ENCODE data around the gene CDC42BPB.

Gene CDC42BPB

DNA sequence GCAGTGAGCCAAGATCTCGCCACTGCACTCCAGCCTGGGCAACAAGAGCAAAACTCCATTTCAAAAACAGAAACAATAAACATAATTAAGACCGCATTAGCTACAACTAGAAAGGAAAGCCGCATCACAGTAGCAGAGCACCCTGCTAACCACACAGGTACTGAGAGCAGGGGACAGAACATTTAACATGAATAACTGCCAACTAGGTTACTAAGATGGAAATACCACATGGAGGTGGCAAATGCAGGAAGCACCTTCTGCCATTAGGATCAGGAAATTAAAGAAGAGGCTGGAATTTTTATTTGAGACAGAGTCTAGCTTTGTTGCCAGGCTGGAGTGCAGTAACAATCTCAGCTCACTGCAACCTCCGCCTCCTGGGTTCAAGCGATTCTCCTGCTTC is 41.9 kb downstream of the CDC42BPB start:
- DNase-seq: no peak

- peak; percentile 30 for DNase-seq
Measured at GRCh38 chr14:103014466-103015228, 42.7 kb downstream of the CDC42BPB start.

DNA sequence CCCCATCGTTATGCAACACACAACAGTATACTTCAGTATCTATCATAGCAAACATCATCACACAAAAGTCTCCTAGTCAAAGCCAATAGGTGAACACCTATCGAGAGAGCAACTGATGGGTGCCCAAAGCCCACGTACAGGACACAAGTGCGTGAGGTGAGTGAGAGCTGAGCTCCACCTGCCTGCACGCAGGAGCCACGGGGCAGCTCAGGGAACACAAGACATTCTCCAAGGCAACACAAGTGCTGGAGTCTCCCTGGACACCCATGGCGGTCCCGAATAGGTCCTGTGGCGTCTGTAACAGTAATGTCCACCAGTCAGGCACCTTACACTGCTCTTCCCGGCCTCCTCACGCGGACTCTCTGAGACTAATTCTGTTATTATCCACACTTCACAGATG is 44.3 kb downstream of the CDC42BPB start:
- DNase-seq: no peak

DNA sequence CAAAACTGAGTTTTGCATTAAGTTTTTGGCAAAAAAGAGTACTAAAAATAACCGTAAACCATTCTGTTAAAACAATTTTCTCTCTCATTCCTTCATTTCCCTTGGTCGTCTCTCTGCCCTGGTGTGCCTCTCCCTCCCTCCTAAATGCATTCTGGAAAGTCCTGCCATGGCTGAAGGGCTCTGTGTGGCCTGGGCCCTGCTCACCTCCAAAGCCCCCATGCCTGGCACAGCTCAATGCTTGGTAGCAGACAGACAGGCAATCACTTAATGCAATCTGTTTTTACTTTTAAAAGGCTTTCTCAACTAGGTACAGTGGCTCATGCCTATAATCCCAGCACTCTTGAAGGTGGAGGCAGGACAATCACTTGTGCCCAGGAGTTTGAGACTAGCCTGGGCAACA is 47.8 kb downstream of the CDC42BPB start:
- DNase-seq: no peak

- no peak for DNase-seq
Measured at GRCh38 chr14:103008768-103009357, 48.5 kb downstream of the CDC42BPB start.

- no peak for DNase-seq
Measured at GRCh38 chr14:103008126-103008525, 49.2 kb downstream of the CDC42BPB start.

DNA sequence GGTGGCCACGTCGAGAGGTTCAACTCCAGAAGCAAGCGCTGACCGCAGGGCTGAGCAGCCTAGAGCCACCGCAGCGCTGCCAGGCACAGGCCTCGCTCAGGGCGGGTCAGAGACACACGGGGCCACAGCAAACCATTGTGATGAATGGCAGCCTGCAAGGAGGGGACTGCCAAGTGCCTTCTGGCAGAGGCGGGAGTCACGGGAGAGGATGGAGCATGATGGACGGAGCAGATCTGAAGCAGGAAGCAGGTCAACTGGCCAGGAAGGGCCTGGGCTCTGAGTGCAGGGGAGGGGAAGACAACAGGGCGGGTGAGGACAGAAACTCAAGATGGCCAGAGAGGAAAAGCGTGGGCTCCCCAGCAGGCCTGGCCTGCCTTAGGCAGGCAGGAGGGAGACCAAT is 49.8 kb downstream of the CDC42BPB start:
- DNase-seq: no peak

GRCh38 chr14:103006991-103007520 is 50.3 kb downstream of the CDC42BPB start:
- no peak for DNase-seq

GRCh38 chr14:103006106-103006505 is 51.2 kb downstream of the CDC42BPB start:
- DNase-seq: no peak

DNA sequence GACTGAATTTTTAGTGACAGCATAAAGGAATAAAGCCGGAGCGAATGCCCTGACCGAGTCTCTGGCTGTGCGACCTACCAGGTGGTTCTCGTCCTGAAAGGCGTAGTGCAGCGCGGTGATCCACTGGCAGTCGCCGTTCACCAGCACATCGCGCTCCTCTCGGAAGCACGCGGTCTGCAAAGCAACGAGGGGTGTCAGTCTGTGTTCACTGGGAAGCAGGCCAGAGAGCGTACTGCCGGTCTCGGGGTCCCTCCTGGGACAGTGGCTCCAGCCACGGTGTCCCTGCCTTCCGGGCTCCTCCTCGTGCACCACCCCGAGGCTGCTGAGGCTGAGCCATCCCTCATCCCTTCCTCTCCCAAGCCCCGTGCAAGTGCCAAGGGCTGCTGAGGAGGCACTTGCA is 53.5 kb downstream of the CDC42BPB start:
- DNase-seq: no peak

DNA sequence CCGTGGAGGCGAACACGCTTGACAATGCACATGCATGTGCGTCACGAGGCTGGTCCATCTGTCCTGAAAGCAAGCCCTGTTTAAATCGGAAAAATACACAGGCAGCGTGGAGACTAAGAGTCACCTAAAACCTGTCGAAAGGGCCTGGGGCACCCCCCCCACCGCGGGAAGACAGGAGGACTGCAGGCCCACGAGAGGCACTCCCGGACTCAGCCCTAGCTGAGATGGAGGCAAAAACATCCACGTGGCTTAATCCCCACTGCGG is 54.1 kb downstream of the CDC42BPB start:
- DNase-seq: no peak

DNA sequence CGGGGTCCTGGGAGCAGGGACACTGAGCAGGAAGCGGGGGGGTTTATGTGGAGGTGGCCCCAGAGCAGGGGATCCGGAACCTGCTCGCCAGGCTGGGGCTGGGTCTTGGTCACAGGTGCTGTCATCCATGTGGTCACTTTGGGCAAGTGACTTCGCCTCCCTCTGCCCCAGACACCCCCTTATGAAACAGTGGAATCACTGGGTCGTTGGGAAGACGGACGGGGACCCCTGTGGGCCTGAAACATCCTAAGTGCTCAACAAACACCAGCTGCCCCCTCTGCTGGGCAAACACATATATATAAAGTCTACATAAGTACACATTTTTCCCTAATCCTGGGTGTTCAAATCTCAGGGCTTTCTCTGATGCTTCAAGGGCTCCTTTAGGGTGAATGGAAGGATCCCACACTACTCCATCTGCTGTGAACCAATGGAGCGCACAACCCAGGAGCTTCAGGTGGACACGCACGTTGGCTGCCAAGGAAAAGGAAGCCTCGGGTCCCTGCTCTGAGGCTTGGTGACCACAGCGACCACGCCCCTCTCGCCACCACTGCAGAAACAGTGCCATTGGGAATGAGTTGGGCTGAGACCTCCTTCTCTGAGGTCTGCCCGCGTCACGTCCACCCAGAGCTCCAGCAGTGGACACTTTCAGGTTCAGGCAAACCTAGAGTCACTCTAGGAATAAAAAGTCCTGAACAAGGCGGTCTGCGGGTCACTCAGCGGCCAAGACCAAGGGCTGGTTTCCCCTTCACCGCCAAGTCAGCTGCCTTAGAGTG is 54.6 kb downstream of the CDC42BPB start:
- DNase-seq: no peak

GRCh38 chr14:103001651-103002396 is 55.5 kb downstream of the CDC42BPB start:
- no peak for DNase-seq

- no peak for DNase-seq
Measured at GRCh38 chr14:103001226-103001625, 56.1 kb downstream of the CDC42BPB start.

DNA sequence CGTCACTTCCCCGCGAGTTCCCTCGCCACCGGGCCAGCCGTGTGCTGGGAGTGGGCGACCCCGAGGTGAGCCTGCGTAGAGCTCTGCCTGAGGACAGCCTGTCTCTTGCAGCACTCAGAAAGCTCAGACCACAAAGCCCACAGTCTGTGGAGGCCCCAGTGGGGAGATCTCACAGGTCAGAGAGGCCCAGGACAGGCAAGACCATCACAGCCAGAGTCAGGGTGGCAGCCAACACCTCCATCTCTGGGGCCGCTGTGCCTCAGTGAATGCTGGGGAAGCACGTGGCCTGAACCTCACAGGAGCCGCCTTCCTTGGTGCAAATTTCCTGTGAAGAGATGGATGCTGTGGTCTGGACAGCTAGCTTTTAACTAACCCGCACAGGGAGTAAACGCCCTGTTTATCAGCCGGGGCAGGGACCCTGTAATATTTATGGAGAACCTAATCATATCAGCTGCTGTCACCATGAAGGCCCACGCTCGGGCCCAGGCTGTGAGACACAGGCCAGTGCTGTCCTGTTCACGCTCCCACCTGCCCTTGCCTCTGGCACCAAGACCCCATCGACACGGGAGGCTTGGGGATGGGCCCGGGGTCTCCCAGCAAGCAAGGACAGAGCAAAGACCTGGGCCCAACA is 56.9 kb downstream of the CDC42BPB start:
- DNase-seq: no peak

DNA sequence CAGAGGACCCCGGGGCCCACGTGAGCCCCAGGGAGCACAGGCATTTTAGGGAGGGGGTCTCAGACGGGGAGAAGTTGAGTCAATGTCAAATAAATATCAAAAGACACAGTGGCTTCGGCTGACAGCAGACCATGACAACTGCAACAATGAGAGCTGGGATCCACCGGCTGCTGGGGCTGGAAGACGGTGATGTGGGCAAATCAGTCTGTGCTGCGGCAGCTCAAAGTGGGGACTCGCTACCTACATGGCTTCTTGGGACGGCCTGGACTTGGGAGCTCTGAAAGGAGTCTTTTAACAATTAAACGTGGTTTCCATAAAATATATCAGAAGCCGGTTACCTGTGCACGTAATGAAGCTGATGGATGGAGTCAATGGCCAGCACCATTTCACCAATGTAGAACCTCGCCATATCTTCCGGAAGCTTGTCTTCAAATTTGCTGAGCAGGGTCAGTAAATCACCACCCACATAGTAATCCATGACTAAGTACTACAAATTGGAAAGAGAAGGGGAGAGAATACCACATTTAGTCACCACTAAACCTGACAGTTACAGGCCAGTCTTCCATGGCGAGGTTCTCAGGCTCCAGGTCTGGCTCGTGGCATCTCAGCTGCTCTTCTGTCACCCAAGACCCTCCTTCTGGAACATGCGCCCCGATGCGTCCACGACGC is 58.0 kb downstream of the CDC42BPB start:
- no peak for DNase-seq

GRCh38 chr14:102998393-102998792 is 59.0 kb downstream of the CDC42BPB start:
- no peak for DNase-seq

DNA sequence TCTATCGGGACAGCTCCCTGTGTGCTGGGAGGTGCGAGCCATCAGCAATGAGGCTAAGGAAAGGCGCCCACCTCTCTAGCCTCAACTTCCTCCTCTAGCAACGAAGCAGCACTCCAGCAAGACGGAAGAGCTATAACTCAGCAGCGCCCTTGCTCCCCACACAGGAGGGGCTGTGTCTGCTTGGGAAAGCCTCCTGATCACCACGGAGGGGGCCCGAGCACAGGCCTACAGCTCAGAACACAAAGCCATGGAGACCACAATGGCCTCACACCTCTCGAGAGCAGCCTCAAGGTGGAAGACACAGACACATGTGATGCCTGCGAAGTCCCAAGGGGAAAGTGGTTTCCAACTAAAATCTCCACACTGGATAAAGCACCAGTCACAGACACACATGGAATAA is 60.4 kb downstream of the CDC42BPB start:
- DNase-seq: no peak

DNA sequence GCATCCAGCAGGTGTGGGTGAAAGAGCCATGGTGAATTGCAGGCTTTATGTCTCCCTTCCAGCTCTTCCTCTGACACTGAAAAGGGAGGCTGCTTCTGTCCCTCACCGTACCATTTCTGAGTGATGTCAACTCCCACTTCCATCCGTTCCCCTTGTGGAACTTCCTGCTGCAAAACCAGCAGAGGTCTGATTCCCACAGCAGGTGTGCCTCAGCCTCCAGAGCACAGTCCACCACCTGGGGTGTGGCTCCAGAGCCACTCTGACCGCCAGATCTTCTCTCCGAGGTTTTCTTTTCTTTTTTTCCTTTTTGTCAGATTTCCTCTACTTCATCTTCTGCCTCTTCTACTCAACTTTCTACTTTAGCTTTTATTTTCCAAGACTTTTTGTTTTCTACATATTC is 62.7 kb downstream of the CDC42BPB start:
- no peak for DNase-seq

DNA sequence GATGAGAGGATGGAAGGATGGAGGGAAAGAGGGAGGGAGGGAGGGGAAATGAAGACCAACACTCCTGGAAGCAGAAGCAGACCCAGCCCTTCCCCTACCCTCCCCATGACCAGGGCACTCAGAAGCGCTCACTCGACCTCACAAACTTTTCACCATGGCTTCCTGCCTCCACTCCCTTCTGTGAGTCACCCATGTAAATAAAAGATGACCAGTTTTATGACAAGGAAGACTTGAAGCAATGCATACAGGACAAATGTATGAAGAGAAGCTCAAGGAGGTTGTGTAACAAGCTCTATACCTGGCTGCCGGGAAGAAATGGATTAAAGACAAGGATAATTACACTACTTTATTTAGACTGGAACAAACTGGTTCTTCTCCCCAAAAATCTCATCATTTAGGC is 63.8 kb downstream of the CDC42BPB start:
- no peak for DNase-seq

GRCh38 chr14:102991376-102991775 is 66.0 kb downstream of the CDC42BPB start:
- no peak for DNase-seq

DNA sequence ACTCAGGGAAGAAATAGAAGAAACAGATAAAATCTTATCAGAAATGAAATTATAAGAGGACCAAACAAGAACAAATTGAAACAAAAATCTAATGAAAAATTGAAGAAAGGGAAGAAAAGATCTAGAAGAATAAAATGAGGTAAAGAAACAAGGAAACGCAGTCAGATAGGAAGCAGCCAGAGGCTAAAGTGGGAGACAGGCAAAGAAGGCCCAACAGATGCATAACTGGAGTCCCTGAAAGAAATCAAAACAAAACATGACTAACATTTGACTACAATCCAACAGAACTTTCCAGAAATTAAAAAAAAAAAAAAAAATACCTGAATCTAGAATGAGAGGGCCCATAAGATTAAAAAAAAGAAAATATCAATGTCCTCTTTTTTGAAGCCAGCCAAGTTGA is 69.3 kb downstream of the CDC42BPB start:
- DNase-seq: no peak

Data from NCI-H1417 treated with DMSO at 0.1 percent for 48 hours (cell line).